ENCODE results near the gene CCDC73. TPM values are rescaled to one million over a fixed set of nuclear protein-coding genes. Genes with fewer than 3 reads are reported as not detected.

The CCDC73 gene
- total and polyA plus RNA-seq, 2 donors (not counting 1 experiment from before 2014, with no cell fraction given), result 0.05 TPM; not detected in 1

- H3K4me1 ChIP-seq (ENCODE audit: control insufficient read depth in 2 of 2, insufficient read depth in 2 of 2, low read length in 2 of 2), result no peaks in the 10 kb centered on the region
- no peak for DNase-seq
- peaks cover 5% of the 10 kb centered on the region for H3K4me1 Mint-ChIP-seq
Observed at GRCh38 chr11:32817852-32818183, 23.4 kb upstream of the CCDC73 start.

DNA sequence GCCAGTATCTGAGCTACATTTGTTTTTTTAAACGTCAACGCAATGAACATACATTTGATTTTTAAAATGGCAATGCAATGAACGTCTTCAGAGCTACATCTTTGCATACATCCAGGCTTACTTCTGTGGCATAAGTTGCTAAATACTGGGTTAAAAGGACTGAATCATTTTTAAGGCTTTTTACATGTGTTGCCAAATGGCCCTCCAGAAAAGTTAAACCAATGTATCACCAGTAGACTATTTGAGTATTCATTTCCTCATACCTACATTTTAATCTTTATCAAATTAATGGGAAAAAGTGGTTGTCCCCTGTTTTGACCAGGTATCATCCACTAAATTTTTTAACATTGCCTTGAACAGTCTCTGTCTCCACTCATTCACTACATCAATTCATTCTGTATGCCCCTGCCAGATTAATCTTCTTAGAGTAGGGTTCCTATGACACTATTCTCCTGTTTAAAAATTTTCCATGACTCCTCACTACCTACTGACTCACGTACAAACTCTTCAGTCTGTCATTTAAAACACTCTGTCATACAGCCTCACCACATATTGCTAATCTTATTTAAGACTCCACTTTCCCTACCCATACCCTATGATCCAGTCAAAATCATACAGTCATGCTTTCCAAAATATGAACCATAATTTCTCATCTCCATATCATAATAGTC, 22.9 kb upstream of the CCDC73 start:
- Histone ChIP-seq H3K4me1 (ENCODE audit: control insufficient read depth in 2 of 2, insufficient read depth in 2 of 2, low read length in 2 of 2) (no peaks in the 10 kb centered on the region), H4K20me1 (ENCODE audit: control insufficient read depth, insufficient read depth, low read length, poor library complexity, severe bottlenecking) (no peaks in the 10 kb centered on the region), H2AFZ (ENCODE audit: insufficient read depth, low read depth, low read length, poor library complexity, severe bottlenecking) (no peak overlapping the region), H3K9ac (ENCODE audit: low read length) (no peak overlapping the region), H3K9me3 (ENCODE audit: control extremely low read depth in 1 of 3, control insufficient read depth in 2 of 3, insufficient read depth in 1 of 3, low read length in 2 of 3) (no peaks in the 10 kb centered on the region), H3K79me2 (ENCODE audit: control insufficient read depth, insufficient read depth, low read length) (no peaks in the 10 kb centered on the region), H3K4me2 (replicated peaks; ENCODE audit: low read depth, low read length, poor library complexity, severe bottlenecking) (no peak overlapping the region), H3K4me3 (ENCODE audit: control extremely low read depth in 1 of 5, extremely low read depth in 1 of 5, insufficient read depth in 1 of 5, low read depth in 2 of 5, low read length in 4 of 5) (no peak overlapping the region), H3K27ac (ENCODE audit: low read length in 2 of 2) (no peak overlapping the region), H3K36me3 (replicated peaks in 1 of 2; ENCODE audit: control extremely low read depth in 1 of 2, control insufficient read depth in 1 of 2, extremely low read depth in 1 of 2, insufficient read depth in 2 of 2, low read length in 1 of 2) (no peaks in the 10 kb centered on the region), H3K27me3 (replicated peaks in 1 of 4; ENCODE audit: control extremely low read depth in 1 of 4, control insufficient read depth in 3 of 4, insufficient read depth in 4 of 4, low read length in 3 of 4) (no peaks in the 10 kb centered on the region)
- Mint-ChIP-seq H3K9me3 (ENCODE audit: insufficient read depth) (no peaks in the 10 kb centered on the region), H3K27ac (no peak overlapping the region), H3K4me3 (no peak overlapping the region), H3K4me1 (peaks cover 5% of the 10 kb centered on the region), H3K27me3 (no peaks in the 10 kb centered on the region)
- intact Hi-C loops (cut with micrococcal nuclease), result no loop called here
- TF ChIP-seq, protein P1, sequence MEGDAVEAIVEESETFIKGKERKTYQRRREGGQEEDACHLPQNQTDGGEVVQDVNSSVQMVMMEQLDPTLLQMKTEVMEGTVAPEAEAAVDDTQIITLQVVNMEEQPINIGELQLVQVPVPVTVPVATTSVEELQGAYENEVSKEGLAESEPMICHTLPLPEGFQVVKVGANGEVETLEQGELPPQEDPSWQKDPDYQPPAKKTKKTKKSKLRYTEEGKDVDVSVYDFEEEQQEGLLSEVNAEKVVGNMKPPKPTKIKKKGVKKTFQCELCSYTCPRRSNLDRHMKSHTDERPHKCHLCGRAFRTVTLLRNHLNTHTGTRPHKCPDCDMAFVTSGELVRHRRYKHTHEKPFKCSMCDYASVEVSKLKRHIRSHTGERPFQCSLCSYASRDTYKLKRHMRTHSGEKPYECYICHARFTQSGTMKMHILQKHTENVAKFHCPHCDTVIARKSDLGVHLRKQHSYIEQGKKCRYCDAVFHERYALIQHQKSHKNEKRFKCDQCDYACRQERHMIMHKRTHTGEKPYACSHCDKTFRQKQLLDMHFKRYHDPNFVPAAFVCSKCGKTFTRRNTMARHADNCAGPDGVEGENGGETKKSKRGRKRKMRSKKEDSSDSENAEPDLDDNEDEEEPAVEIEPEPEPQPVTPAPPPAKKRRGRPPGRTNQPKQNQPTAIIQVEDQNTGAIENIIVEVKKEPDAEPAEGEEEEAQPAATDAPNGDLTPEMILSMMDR (IDR thresholded peaks at IDR 0.05), result no peak
- TF ChIP-seq EZH2 (IDR thresholded peaks at IDR 0.05; ENCODE audit: borderline replicate concordance, insufficient read depth, low read depth, low read length, poor library complexity, severe bottlenecking), result no peak
- WGBS (ENCODE audit: insufficient coverage), result 95% methylated on average over 3 of the region's 4 CpGs
- ChIA-PET CTCF (no interaction called here), POLR2A (no interaction called here)
- DNase-seq (no peak), ATAC-seq (ENCODE audit: low read depth) (no peak)

More at GRCh38 chr11:32817852-32818183, 23.4 kb upstream of the CCDC73 start:
- Histone ChIP-seq H3K79me2 (ENCODE audit: control insufficient read depth, insufficient read depth, low read length) (no peaks in the 10 kb centered on the region), H3K27me3 (replicated peaks in 1 of 4; ENCODE audit: control extremely low read depth in 1 of 4, control insufficient read depth in 3 of 4, insufficient read depth in 4 of 4, low read length in 3 of 4) (no peaks in the 10 kb centered on the region), H3K36me3 (replicated peaks in 1 of 2; ENCODE audit: control extremely low read depth in 1 of 2, control insufficient read depth in 1 of 2, extremely low read depth in 1 of 2, insufficient read depth in 2 of 2, low read length in 1 of 2) (no peaks in the 10 kb centered on the region), H3K4me3 (ENCODE audit: control extremely low read depth in 1 of 5, extremely low read depth in 1 of 5, insufficient read depth in 1 of 5, low read depth in 2 of 5, low read length in 4 of 5) (no peak overlapping the region), H3K27ac (ENCODE audit: low read length in 2 of 2) (no peak overlapping the region), H3K9me3 (ENCODE audit: control extremely low read depth in 1 of 3, control insufficient read depth in 2 of 3, insufficient read depth in 1 of 3, low read length in 2 of 3) (no peaks in the 10 kb centered on the region), H3K4me2 (replicated peaks; ENCODE audit: low read depth, low read length, poor library complexity, severe bottlenecking) (no peak overlapping the region), H3K9ac (ENCODE audit: low read length) (no peak overlapping the region), H4K20me1 (ENCODE audit: control insufficient read depth, insufficient read depth, low read length, poor library complexity, severe bottlenecking) (no peaks in the 10 kb centered on the region), H2AFZ (ENCODE audit: insufficient read depth, low read depth, low read length, poor library complexity, severe bottlenecking) (no peak overlapping the region)
- TF ChIP-seq, protein P1 (IDR thresholded peaks at IDR 0.05), result no peak
- TF ChIP-seq EZH2 (IDR thresholded peaks at IDR 0.05; ENCODE audit: borderline replicate concordance, insufficient read depth, low read depth, low read length, poor library complexity, severe bottlenecking), result no peak
- POLR2A ChIA-PET, result no interaction called here
- WGBS (ENCODE audit: insufficient coverage), result 96% methylated on average over 2 of the region's 3 CpGs
- no peak overlapping the region for H3K27ac Mint-ChIP-seq
- no peak overlapping the region for H3K4me3 Mint-ChIP-seq
- ATAC-seq (ENCODE audit: low read depth), result no peak
- H3K27me3 Mint-ChIP-seq, result no peaks in the 10 kb centered on the region
- CTCF ChIA-PET, result no interaction called here
- intact Hi-C loops (cut with micrococcal nuclease), result no loop called here
- H3K9me3 Mint-ChIP-seq (ENCODE audit: insufficient read depth), result no peaks in the 10 kb centered on the region

All from B cell (primary cell).